KOPT-K1 (cell line): ENCODE results near the gene PYROXD2.

ENCODE experiments used
- H3K27ac ChIP-seq: fragments of 200-600 bp; sonication (generic); 2 replicates; pipeline ENCODE4 v1.5.1; 2016; ENCODE audit warnings: antibody characterized with exemption, mild to moderate bottlenecking, low read depth, low read length; ENCODE audit not compliant: poor library complexity, severe bottlenecking
- H3K36me3 ChIP-seq: fragments of 200-600 bp; sonication (generic); 2 replicates; pipeline ENCODE4 v1.5.1; 2017; ENCODE audit warnings: antibody characterized with exemption, mild to moderate bottlenecking, low read length, moderate library complexity; ENCODE audit not compliant: insufficient read depth
- H3K9me3 ChIP-seq: fragments of 200-600 bp; sonication (generic); 2 replicates; pipeline ENCODE4 v1.5.1; 2017; ENCODE audit warnings: antibody characterized with exemption, low read length, mild to moderate bottlenecking; ENCODE audit not compliant: insufficient read depth, poor library complexity, severe bottlenecking

The PYROXD2 gene

DNA sequence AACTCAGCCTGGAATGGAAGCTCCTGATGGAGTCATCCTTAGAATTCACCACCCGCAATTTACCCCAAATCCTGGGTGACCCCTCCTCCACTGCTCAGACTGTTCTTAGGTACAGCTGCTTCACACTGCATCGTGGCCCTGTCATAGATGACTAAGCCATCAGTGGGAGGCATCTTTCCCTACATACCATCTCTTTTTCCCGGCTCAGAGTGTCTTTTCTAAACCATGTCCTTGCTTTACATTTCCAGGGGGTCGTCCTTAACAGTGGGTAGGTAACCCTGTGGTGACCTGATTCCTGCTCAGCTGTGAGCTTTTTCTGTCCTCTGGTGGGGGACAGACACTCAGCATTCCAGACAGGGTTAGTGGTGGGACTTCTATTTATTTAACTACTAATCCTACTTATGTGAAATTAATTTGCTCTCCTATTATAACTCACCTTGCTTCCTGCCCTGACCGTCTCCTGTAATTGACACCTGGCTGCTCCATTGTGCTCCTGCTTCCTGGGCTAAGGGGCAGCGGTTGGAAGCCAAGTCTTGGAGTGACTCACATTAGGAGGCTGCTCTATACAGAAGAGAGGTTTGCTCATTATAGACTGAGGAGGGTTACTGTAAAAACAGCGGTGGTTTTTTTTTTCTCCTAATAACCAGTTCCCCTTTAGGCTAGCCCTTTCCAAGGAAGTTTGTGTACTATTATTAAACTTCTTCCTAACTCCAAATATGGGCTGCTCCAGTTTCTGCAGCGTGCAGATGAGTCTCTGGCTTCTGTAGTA, 40.6 kb downstream of the PYROXD2 start:
- Histone ChIP-seq H3K9me3 (no peaks in the 10 kb centered on the region), H3K36me3 (no peaks in the 10 kb centered on the region), H3K27ac (no peak overlapping the region)

DNA sequence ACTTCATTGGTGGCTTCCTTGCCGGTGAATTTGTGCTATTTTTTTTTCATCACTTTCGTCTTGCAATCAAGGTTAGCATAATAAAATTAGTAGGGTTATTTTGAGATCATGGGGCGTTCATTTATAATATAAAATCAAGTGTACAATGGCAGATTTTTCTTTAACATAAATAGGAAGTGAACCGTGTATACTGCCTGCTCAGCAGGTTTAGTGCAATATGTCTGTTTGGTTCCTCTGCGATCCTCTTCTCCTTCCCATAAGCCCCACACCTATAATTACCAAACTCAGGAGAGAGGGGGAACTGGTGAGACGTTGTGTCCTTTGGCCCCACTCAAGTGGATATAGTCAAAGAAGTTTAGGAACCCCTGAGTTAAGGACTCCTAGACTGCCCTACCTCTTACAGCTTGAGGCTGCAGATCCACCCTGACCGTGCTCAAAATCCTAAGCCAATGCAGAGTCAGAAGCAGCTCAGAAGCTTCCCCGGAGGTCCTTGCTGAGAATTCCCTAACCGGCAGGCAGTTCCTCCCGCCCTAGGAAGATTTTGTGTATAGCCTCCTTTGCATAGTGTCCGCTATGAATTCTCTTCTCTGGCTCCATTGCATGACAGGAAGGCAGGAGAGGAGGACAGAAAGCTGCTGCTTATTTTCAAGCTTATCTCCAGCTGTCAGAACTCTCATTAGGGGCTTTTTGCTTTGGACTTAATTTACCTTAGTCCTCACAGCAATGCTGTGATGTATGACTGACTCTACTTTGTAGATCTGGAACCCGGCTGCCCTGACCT, 41.5 kb downstream of the PYROXD2 start:
- H3K27ac ChIP-seq: no peak overlapping the region
- H3K9me3 ChIP-seq: peaks cover 2% of the 10 kb centered on the region
- H3K36me3 ChIP-seq: no peaks in the 10 kb centered on the region

DNA sequence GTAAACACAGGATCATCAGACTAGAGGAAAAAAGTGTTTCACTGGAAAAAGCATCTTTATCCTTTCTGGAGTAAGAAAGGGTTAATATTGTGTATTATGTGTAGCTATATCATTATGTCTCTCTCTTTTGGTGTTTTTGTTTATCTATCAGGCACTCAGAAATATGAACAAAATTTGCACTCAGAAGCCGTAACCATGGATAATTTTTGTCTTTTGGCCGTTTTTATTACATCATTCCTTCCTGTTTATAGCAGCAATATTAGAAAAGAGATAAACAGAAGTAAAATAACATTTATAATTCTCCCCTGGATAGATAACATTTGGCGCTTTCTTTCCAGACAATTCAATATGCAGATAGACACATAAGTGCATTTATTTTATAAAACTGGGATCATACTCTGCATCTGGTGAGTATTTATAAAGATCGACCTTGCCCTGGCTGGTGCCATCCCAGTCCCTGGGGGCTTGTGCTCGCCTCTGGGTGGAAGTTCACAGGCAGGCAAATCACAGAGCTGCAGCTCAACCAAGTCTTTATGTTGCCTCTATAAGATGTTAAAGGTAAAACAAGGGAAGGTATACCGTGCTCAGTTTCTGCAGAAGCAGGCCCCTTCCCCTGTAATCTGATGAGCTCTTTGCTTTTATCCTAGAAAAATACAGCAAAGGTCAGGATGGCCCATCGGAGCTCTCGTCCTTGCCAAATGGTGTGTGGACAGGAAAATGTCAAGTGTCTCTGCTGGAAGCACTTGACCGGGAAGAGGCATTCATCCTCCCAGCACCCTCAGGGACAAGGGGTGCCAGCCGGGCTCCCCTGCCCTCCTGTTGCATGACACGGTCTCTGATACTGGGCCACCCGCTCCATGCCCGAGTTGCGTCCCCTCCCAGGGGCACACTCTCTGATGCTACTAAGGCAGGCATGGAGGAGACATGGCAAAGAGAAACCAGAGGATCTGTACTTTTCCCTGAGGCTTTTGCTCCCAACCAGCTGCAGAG, 43.9 kb downstream of the PYROXD2 start:
- peaks cover 5% of the 10 kb centered on the region for H3K9me3 ChIP-seq
- no peaks in the 10 kb centered on the region for H3K36me3 ChIP-seq
- no peak overlapping the region for H3K27ac ChIP-seq

DNA sequence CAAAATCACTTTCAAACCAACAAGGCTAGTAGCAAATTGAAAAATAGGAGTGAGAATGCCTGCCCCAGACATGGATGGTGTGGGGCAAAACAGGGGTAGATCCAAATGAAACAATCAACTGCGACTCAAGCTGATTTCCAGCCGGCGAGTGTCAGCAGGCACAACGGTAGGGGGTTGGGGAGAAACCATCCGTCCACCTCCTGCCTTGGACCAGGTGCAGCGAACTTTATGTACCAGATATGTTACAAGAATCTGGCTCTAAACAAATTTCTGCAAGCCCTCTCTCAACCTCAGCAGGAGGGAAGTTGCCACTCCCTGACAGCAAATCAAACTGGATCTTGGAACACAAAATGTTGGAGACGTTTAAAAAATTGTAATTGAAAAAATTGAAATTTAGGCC, 45.2 kb downstream of the PYROXD2 start:
- Histone ChIP-seq H3K27ac (no peak overlapping the region), H3K36me3 (no peaks in the 10 kb centered on the region), H3K9me3 (peaks cover 5% of the 10 kb centered on the region)

DNA sequence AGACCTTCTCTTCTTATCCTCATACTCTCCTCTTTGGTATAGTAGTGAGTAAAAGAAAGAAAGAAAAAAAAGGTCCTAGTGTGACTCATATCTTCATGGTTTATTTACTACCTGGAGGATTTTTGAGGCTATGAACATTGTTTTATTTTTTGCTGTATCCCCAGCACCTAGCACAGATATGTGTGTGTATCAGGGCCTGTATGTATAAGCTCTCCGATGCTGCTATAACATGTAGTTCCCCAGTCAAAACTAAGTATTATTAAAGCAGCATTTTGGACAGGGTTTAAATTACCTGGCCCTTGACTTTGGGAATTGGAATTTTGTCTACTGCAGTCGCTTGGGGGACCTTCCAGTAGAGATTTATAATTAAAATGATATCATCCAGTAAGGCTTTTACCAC, 46.3 kb downstream of the PYROXD2 start:
- Histone ChIP-seq H3K27ac (no peak overlapping the region), H3K9me3 (peaks cover 5% of the 10 kb centered on the region), H3K36me3 (no peaks in the 10 kb centered on the region)

DNA sequence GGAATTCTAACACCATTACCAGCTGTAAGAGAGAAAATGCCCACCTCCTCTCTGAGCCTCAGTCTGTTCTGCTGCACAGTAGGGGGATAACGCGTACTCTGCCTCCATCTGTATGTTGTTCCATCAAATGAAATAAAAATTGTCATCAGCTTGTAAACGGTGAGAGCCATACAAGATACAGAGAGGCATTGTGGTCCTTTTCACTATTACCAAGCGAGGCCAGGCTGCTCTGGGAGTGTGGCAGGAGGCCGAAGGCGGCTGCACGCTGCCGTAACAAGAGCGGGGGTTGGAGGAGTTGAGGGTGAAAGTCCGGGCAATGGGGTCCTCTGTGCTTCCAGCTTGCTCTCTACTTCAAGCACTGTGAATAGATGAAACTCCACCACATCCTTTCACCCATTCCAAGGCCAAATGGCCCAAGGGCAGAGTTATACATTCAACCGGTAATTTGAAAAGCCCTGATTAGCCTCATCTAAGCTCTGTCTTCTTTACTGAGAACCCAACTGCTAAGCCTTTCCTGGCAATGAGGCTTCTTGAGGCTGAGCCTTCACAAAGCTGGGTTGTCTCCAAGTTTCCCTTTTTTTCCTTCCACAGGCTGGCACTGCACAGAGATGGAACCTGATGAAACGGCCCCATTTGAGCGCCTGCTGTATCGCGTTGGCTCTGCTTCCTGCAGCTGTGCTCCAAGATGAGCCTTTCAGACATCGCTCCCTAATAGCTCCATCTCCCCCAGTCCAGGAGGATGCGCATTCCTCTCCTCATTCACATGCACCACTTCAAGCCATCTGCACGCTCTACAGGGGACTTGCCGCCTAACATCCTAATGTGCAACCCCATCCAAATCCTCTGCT, 47.2 kb downstream of the PYROXD2 start:
- Histone ChIP-seq H3K36me3 (no peaks in the 10 kb centered on the region), H3K9me3 (peaks cover 5% of the 10 kb centered on the region), H3K27ac (no peak overlapping the region)

DNA sequence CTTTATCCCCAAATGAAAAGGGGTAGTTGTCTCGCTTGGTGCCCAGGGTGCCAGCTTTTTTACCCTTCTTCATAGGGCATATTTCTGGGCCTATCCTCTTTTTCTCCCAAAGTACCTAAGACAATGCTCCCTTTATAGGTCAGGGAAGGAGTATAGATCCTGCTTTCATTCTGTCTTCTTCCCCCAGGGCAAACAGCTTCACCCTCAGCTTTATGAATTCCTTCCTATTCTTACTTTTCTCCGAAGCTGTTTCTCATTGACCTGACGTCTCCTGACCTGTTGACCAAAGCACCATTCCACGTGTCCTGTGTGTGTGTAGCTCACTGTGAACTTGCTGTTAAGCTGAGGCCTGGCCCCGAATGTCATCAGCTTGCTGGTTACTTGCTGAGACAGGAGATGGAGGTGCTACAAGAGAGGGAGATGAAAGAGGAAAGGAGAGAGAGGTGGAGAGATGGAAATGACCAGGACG, 48.9 kb downstream of the PYROXD2 start:
- no peak overlapping the region for H3K27ac ChIP-seq
- no peaks in the 10 kb centered on the region for H3K36me3 ChIP-seq
- H3K9me3 ChIP-seq: peaks cover 5% of the 10 kb centered on the region

DNA sequence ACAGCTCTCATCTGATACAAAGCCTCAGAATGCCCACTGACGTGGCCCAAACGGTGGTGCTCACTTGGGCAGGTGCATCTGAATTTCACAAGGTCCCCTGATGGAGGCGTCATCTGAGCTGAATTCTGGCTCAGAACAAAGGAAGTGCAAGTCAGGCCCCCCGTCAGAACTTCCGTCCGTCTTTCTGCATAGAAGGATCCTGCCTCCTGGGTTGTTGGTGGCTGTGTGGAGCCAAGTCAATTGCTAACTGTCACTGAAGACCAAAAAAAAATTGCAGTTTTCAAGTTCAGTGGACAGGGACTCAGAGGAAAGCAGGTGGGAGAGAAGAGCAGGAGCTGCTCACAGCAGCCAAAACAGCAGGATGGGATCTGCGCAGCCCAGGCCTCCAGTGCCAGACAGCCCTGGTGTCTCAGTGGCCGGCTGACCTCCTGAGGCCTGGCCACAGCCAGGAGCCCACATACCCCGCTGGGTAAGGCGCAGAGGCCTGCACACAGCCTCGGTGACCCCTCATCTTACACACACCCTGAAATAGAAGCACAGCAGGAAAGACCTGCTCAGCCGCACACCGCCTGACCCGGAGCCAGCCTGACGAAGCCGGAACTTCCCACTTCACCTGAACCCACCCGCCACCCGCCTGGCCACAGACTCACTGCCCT, 49.4 kb downstream of the PYROXD2 start:
- H3K9me3 ChIP-seq: peaks cover 5% of the 10 kb centered on the region
- H3K36me3 ChIP-seq: no peaks in the 10 kb centered on the region
- no peak overlapping the region for H3K27ac ChIP-seq

DNA sequence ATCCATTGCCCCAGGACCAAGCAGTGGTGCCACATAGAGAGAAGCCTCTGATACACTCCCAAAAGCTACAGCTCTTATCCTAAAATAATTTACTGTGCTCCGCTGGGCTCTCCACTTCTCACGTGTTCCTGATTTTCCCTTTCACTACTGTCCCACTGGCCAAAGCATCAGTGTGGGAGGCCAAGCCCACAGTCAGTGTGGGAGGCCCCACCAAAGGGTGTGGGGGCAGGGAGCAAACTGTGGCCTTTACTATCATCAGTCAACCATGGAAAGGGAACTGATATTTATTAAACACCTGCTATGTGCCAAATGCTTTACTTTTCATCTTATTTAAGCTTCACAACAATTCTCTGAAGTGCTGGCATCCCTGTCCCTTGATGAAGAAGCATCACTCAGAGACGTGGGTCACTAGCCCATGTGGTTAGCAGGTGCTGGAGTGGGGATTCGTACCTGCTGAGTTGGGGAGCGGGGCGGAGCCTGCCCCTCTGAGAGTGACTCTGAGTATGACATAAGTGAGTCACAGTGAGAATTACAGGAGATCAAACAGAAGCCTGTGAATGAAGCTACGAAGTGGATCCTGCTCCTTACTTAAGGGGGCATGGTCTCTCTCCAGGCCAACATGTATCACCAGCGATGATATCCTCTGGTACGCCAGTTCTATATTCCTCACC, 50.4 kb downstream of the PYROXD2 start:
- H3K9me3 ChIP-seq: peaks cover 5% of the 10 kb centered on the region
- H3K27ac ChIP-seq: no peak overlapping the region
- H3K36me3 ChIP-seq: no peaks in the 10 kb centered on the region

DNA sequence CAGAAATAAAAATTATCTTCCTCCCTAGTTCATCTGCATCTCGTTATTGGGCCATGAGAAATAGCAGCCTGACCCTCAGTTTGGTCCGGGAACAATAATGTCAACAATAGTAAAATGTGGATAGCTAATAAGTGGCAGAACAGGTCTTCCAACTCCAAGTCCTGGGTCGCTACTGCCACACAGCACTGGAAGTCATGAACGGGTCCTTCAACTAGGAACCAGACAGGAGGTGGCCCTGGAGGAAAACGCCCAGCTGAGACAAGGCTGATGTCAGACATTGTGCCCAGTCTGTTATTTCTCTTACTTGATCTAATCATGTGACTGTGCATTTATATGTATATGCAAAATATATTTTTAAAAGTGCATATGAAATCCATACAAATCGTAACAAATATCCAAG, 51.8 kb downstream of the PYROXD2 start:
- H3K9me3 ChIP-seq: peaks cover under 1% of the 10 kb centered on the region
- no peaks in the 10 kb centered on the region for H3K36me3 ChIP-seq
- H3K27ac ChIP-seq: no peak overlapping the region

DNA sequence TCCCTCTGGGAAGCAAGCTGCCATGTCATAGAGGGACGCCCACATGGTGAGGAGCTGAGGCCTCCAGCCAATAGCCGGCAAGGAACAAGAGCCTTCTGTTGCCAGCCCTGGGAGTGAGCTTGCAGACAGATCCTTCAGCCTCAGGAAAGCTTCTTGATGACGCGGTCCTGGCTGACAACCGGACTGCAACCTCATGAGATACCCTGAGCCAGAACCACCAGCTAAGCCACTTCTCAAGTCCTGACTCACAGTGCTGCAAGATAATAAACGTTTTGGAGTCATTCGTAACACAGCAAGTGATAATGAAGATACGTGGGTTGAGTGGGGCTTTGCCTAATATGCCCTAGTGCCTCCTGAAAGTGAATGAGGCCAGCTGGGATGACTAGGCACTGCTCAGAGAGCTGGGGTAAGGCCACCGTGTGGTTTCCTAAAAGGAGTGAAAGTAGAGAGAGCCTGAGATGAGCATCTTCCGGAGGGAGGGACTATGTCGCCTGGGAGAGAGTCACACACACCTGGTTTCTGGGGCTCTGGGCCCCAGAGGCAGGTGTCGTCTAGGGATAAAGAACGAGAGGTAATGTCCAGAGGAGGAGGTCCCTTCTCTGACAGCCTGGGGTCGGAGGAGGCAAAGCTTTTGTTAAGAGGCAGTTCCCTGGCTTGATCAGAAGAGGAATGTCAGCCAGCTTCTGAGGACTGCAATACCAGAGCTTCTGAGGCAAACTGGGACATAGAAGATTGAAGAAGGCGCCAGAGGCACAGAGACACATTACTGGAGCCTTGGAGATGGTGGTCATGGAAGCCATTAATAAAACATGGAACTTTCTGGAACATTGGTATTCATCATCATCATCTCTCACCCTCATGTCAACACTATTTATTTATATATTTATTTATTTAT, 53.6 kb downstream of the PYROXD2 start:
- Histone ChIP-seq H3K9me3 (no peaks in the 10 kb centered on the region), H3K27ac (no peak overlapping the region), H3K36me3 (no peaks in the 10 kb centered on the region)

DNA sequence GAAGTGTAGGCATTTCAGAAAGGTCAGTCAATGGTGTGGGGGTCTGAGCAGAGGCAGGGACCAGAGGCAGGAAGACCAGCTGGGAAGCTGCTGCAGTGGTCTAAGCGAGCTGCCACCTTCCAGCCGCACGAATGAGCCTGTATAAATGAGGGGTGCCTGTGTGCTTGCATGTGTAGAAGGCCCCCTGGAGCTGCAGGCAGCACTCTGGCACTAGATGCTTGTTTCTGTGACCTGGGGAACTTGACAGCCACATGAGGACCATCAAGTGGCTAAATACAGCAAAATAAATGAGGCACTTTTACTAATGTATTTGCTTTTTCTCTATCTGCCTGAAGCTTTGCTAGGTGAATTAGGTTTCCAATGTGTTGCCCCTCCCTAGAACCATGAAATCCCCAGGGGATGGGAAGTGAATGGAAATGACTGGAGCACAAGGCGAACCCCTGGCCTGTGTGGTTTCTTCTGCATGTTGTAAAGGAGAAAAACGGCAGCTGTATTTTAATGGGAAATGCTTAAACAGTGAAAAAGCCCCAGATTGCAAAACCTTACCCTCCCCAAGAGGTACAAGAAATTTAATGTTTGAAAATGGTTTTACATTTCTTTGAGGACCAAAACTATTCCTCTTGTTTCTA, 57.7 kb downstream of the PYROXD2 start:
- H3K36me3 ChIP-seq: no peaks in the 10 kb centered on the region
- H3K27ac ChIP-seq: no peak overlapping the region
- H3K9me3 ChIP-seq: no peaks in the 10 kb centered on the region
